ENCODE results near the gene STX10.

STX10 gene

GRCh38 chr19:13098277-13099072, 51.7 kb downstream of the STX10 start:
- peak; percentile 59 for DNase-seq

GRCh38 chr19:13097463-13098258, 52.5 kb downstream of the STX10 start:
- no peak for DNase-seq

- DNase-seq, result no peak
These were observed 53.1 kb downstream of the STX10 start for GRCh38 chr19:13097033-13097462.

DNA sequence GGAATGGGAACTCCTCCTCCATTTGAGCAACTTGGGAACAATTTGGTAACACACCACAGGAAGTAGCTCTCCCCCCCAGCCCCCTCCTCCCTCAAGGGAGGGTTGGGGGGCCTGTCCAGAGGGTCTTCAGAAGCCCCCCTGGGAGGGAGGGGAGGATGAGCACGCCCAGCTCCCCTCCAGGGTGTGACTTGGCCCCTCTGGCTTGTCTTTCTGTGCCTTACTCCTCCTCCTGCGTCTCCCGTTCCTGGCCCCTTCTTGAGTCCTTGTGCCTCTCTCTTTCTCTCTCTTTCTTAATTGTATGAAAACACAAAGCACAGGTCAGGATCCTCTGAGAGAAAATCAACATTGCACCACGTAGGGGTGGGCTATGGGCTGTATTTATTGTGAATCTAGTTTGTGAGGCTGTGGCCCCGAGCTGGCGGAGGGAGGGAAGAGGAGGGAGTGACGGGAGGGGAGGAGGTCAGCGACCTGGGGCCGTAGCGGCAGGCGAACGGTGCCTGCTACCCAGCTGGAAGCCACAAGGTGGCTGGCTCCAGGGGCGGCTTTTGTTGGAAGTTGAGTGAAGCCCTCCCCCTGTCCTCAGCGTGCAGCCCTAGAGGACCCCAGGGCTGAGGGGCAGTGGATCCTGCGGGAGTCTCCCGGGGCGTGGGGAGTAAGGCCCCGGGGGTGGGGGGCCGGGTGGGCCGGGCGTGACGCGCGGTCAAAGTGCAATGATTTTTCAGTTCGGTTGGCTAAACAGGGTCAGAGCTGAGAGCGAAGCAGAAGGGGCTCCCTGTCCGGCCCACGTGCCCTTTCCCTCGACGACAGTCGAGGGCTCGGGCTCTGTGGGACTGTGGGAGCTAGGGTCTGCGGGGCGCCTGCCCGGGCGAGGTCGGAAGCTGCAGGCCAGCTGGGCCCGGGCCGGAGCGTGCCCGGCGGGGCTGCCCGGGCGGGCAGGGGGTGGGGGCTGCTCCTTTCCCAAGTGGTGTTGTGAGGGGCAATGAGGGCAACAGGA, 53.9 kb downstream of the STX10 start:
- no peak for DNase-seq

DNA sequence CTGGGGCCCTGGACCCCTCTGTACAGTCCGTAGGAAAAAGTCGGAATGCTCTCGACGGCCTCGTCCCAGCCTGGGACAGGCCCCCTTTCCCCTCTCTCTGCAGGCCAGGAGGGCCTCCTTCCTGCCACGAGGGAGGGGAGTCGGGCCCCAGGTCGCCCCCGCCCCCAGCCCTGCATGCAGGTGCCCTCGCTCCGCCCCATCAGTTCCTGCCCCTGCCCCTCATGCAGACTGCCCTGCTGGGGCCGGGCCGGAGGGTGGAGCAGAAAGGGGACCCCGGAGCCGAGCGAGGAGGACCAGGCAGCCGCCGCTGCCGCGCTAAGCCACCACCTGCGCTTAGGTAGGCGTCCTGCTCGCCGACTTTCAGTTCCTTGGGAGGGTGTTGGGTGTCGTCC, 54.8 kb downstream of the STX10 start:
- DNase-seq, result no peak

DNA sequence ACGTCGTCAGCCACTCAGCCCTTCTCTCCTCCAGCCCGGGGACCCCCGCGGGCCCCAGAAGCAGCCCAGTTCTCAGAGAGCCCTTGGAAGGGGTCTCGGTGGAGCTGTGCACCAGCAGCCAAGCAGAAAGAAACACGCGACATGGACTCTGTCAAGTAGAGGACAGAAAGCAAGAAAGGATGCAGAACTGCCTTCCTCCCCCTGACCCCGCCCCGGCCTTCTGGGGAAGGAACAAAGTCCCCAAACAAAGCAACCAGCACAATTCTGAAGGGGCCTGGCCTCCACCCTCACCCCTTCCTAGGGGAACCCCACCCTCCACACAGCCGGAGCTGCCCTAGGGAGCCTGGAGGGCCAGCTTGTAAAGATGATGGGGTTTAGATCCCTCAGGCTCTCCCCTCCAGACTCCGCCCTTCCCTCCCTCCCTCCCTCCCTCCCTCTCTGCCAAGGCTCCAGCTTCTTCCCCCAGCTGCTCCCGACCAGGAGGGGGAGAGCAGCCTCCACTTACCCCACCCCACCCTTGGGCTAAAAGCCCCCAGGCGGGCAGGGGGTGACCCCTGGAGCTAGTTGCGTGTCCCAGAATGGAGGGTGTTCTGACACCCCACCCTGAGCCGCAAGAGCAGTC, 55.3 kb downstream of the STX10 start:
- DNase-seq, result no peak

DNA sequence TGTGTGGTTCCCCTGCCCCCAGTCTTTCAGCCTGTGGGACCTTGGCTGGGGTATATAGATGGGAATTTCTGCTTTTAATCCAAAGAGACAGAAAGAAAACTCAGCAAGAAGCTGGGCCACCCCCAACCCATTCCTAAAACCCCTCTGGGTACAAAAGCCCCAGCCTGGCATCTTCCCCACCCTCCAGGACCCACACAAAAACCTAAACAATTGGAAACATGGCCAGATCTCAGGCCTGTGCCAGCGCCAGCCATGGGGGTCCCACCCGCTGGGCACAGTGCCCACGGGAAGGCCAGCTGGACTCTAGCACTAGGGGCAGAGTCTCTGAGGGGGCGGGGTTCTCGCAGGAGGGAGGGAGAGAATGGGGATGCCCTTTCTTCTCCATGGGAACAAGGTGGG, 56.1 kb downstream of the STX10 start:
- no peak for DNase-seq
